ENCODE data around the gene BHLHA15.

Gene BHLHA15

GRCh38 chr7:98240961-98241673, 29.9 kb downstream of the BHLHA15 start:
- TF ChIP-seq CTCF (conservative IDR thresholded peaks at IDR 0.05; ENCODE audit: low read depth, low read length), result peak; percentile 93
- peak; percentile 70 for DNase-seq (ENCODE audit: low read depth)
- no peak overlapping the region for H3K4me3 ChIP-seq (ENCODE audit: low read depth, low read length)

GRCh38 chr7:98241674-98242241, 30.5 kb downstream of the BHLHA15 start:
- TF ChIP-seq CTCF (conservative IDR thresholded peaks at IDR 0.05; ENCODE audit: low read depth, low read length), result no peak
- no peak for DNase-seq (ENCODE audit: low read depth)
- no peak overlapping the region for H3K4me3 ChIP-seq (ENCODE audit: low read depth, low read length)

- no peak for DNase-seq (ENCODE audit: low read depth)
- no peak overlapping the region for H3K4me3 ChIP-seq (ENCODE audit: low read depth, low read length)
- TF ChIP-seq CTCF (conservative IDR thresholded peaks at IDR 0.05; ENCODE audit: low read depth, low read length), result no peak
Measured at GRCh38 chr7:98242342-98242741, 31.1 kb downstream of the BHLHA15 start.

GRCh38 chr7:98242934-98243333, 31.7 kb downstream of the BHLHA15 start:
- DNase-seq (ENCODE audit: low read depth), result no peak
- no peak overlapping the region for H3K4me3 ChIP-seq (ENCODE audit: low read depth, low read length)
- TF ChIP-seq CTCF (conservative IDR thresholded peaks at IDR 0.05; ENCODE audit: low read depth, low read length), result no peak

GRCh38 chr7:98244871-98245270, 33.6 kb downstream of the BHLHA15 start:
- no peak overlapping the region for H3K4me3 ChIP-seq (ENCODE audit: low read depth, low read length)
- no peak for DNase-seq (ENCODE audit: low read depth)
- TF ChIP-seq CTCF (conservative IDR thresholded peaks at IDR 0.05; ENCODE audit: low read depth, low read length), result no peak

- no peak overlapping the region for H3K4me3 ChIP-seq (ENCODE audit: low read depth, low read length)
- TF ChIP-seq CTCF (conservative IDR thresholded peaks at IDR 0.05; ENCODE audit: low read depth, low read length), result no peak
- no peak for DNase-seq (ENCODE audit: low read depth)
Measured at GRCh38 chr7:98248156-98248555, 36.9 kb downstream of the BHLHA15 start.

GRCh38 chr7:98249106-98249505, 37.9 kb downstream of the BHLHA15 start:
- TF ChIP-seq CTCF (conservative IDR thresholded peaks at IDR 0.05; ENCODE audit: low read depth, low read length), result no peak
- no peak for DNase-seq (ENCODE audit: low read depth)
- H3K4me3 ChIP-seq (ENCODE audit: low read depth, low read length), result no peak overlapping the region

Data from choroid plexus epithelial cell (primary cell).